Endometrial microvascular endothelial cells (primary cell): ENCODE data around the gene CGB1. TPM values are rescaled to one million over a fixed set of nuclear protein-coding genes. Genes with fewer than 3 reads are reported as not detected.

Experiments
- total RNA-seq: library from RNA; depleted of rRNA; stranded (reverse); fragments of >200 nt; gene quantifications from one replicate; pipeline ENCODE4 v1.2.3, GENCODE V29; 2015; ENCODE audit errors: inconsistent ontology term

Gene CGB1
- total RNA-seq, 1 donor from 2014 or later, result not detected

Other genes with a start within 250 kb of the CGB1 start
- gene BCAT2, start 225.9 kb downstream of the CGB1 start, total RNA-seq, result 82.0 TPM
- 4.5 TPM for gene HSD17B14, start 200.4 kb downstream of the CGB1 start, total RNA-seq
- gene PLEKHA4, start 168.3 kb downstream of the CGB1 start, total RNA-seq, result not detected
- 56.0 TPM for gene PPP1R15A, start 164.5 kb downstream of the CGB1 start, total RNA-seq
- not detected for gene TULP2, start 138.2 kb downstream of the CGB1 start, total RNA-seq
- gene NUCB1, start 136.6 kb downstream of the CGB1 start, total RNA-seq, result 227 TPM
- gene DHDH, start 103.2 kb downstream of the CGB1 start, total RNA-seq, result not detected
- 149 TPM for gene BAX, start 82.0 kb downstream of the CGB1 start, total RNA-seq
- 3,048 TPM for gene FTL, start 71.6 kb downstream of the CGB1 start, total RNA-seq
- 45.1 TPM for gene GYS1, start 43.6 kb downstream of the CGB1 start, total RNA-seq
- 267 TPM for gene RUVBL2, start 43.0 kb downstream of the CGB1 start, total RNA-seq
- not detected for gene LHB, start 19.8 kb downstream of the CGB1 start, total RNA-seq
- gene CGB3, start 12.6 kb downstream of the CGB1 start, total RNA-seq, result not detected
- gene CGB2, start 5.0 kb downstream of the CGB1 start, total RNA-seq, result not detected
- gene CGB5, start 7.0 kb upstream of the CGB1 start, total RNA-seq, result not detected
- not detected for gene CGB8, start 12.2 kb upstream of the CGB1 start, total RNA-seq
- gene CGB7, start 20.9 kb upstream of the CGB1 start, total RNA-seq, result not detected
- not detected for gene NTF4, start 27.9 kb upstream of the CGB1 start, total RNA-seq
- gene KCNA7, start 35.8 kb upstream of the CGB1 start, total RNA-seq, result not detected
- gene SNRNP70, start 48.6 kb upstream of the CGB1 start, total RNA-seq, result 260 TPM
- gene LIN7B, start 77.5 kb upstream of the CGB1 start, total RNA-seq, result 0.74 TPM
- gene C19orf73, start 82.2 kb upstream of the CGB1 start, total RNA-seq, result 0.74 TPM
- gene PPFIA3, start 82.6 kb upstream of the CGB1 start, total RNA-seq, result 1.9 TPM
- not detected for gene HRC, start 118.5 kb upstream of the CGB1 start, total RNA-seq
- gene TRPM4, start 120.9 kb upstream of the CGB1 start, total RNA-seq, result 27.8 TPM